GM18519 (cell line): ENCODE results near the gene RND2.

Source experiments
- ATAC-seq: cut with Tn5 transposase; IDR thresholded peaks from one replicate; pipeline ENCODE4 v1.9.1; 2021; ENCODE audit warnings: mild to moderate bottlenecking, moderate library complexity; ENCODE audit not compliant: unreplicated experiment, low FRiP score

The RND2 gene

GRCh38 chr17:43003542-43004172 lies 21.4 kb upstream of the RND2 start:
- ATAC-seq = no peak

GRCh38 chr17:43006639-43007551 lies 18.1 kb upstream of the RND2 start, which contains the start of gene IFI35:
Gene IFI35, plus strand, starts transcription at chr17:43006784. Its CDS starts 164 bp downstream, at chr17:43006948.
- ATAC-seq = no peak

GRCh38 chr17:43010667-43011308 lies 14.2 kb upstream of the RND2 start:
- ATAC-seq = no peak

GRCh38 chr17:43011728-43012472 lies 13.1 kb upstream of the RND2 start:
- ATAC-seq = no peak

- no peak for ATAC-seq
These were observed 11.7 kb upstream of the RND2 start for GRCh38 chr17:43013296-43013695.

- ATAC-seq = no peak
These were observed 10.9 kb upstream of the RND2 start for GRCh38 chr17:43014020-43014648.

GRCh38 chr17:43014649-43015542 lies 10.1 kb upstream of the RND2 start:
- ATAC-seq = no peak

GRCh38 chr17:43015579-43015978 lies 9.5 kb upstream of the RND2 start:
- no peak for ATAC-seq

- ATAC-seq = no peak
These were observed 8.8 kb upstream of the RND2 start for GRCh38 chr17:43016216-43016615.

- no peak for ATAC-seq
These were observed 6.8 kb upstream of the RND2 start for GRCh38 chr17:43018008-43018853.

GRCh38 chr17:43018932-43019331 lies 6.1 kb upstream of the RND2 start:
- ATAC-seq = no peak

- no peak for ATAC-seq
These were observed 5.6 kb upstream of the RND2 start for GRCh38 chr17:43019418-43019817.

- no peak for ATAC-seq
These were observed 4.9 kb upstream of the RND2 start for GRCh38 chr17:43020030-43020621.

- no peak for ATAC-seq
These were observed 4.0 kb upstream of the RND2 start for GRCh38 chr17:43020789-43021740.

GRCh38 chr17:43021741-43022512 lies 3.1 kb upstream of the RND2 start, which contains the start of gene VAT1:
Gene VAT1, minus strand, starts transcription at chr17:43022385. Its CDS starts 63 bp downstream, at chr17:43022322.
- no peak for ATAC-seq

GRCh38 chr17:43025290-43025657 lies 243 bp downstream of the RND2 start:
- no peak for ATAC-seq
